ENCODE data around the gene C2orf68.
A peak's percentile ranks its signal among the peaks of the same experiment; 100 is the strongest.
"Not testable (repeated sequence)": the region's sequence is repeated elsewhere in the genome, so short reads cannot be mapped to it uniquely, and the experiment has no call there.

C2orf68 gene

DNA sequence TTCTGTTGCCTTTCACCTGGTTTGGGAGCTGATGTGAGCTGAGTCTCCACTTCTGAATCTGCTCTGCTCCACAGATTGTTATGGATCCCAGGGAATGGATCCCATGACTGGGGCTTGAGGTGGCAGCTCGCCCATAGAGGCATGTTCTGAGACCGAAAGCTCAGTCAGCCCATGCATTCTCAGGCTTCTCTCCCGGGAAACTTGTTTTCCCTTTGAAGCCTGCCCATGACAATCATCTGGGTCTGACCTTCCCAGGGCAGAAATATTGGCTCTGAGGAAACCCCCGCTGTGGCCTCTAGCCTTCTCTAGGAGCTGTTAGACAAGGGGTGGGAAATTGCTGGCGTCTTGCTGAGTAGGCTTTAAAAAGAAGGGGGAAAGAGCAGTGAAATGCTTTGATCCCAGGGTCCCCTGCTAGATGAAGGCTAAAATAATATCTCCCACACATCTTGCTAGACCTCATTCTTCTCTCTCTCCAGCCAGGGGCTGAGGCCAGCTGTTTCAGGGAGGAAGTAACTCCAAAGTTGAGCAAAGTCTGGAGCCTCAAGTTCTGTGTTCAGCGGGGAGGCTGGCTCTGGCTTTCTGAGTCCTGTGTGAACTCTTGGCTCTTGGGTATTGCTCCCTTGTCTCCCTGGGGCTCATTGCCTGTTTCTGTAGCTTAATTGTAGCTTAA, 32.5 kb downstream of the C2orf68 start:
- no peak for DNase-seq

DNA sequence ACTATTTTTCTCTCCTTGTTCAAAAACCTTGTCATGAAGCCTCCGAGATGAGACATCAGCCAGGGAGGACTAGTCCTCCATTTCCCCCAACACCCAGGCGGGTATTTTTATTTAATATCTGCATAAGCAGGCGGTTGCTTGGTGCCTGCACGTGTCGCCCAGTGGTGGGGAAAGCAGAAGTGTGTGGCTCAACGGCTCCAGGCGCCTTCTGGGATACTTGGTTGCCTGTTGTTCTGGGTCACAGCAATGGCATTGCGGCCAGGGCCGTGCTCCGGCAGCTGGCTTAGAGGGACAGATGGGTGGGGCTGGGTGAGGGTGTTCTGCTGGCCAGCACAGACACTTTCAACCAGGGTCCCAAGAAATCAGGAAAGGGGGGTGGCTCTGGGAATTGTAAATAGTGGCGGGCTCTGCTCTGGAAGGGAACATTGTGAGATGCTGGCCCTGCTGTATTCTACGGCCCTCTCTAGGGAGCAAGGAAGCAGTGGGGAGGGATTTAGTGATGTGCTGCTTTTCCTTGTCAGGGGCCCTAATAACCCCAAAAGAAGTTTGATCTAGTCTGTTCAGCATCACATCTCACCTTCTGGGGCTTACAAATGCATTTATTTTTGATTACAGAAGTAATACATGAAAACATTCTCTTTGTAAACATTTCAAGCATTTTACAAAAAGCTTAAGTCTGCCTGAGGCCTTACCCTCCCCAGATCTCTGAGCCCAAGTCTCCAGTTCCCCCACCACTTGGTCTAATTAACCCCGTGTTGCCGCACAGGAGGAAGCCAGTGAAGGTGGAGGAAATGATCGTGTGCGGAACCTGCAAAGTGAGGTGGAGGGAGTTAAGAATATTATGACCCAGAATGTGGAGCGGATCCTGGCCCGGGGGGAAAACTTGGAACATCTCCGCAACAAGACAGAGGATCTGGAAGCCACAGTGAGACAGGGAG, 33.4 kb downstream of the C2orf68 start:
- DNase-seq = no peak

DNA sequence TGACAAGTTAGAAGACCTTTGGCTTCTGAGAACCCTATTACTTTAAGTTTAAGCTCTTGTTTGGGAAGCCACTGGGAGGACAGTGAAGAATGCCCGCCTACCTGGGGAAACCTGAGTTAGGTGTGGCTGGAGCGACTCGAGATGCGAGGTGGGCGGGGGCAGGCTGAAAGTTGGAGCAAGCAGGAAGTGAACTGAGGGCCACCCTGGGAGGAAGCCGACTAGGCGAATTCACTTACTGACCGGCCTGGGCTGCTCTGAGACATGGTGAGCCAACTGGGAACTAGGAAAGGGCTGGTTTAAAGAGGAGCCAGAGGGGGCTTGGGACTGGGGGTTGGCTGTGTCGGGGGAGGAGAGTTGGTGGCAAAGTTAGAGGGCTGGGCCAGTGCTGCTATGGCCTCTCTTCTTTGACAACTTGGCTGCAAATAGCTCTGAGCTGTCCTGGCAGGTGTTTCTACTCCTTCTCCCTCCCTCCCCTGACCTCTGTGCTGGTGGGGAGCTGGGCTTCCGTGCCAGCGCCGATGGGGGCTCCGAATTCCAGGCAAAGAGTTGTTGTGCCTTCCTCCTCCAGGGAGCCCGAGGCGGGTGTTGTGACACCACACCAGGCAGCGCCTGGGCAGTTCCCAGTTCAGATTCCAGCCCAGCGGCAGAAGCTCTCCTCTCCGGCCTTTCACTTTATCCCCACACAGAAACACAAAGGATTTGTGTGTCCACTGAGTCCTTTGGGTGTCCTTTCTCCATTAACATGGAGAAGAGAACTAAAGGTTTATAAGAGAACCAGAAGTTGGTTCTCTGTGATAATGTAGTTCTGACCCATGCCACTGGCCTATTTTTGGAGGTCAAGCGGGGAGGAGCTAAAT, 34.3 kb downstream of the C2orf68 start, which contains the start of gene VAMP8:
VAMP8 (plus strand) TSS at position 201 of the 857 bp plus-strand sequence; CDS start at position 262, 61 bp downstream.
- DNase-seq = peak; percentile 65

DNA sequence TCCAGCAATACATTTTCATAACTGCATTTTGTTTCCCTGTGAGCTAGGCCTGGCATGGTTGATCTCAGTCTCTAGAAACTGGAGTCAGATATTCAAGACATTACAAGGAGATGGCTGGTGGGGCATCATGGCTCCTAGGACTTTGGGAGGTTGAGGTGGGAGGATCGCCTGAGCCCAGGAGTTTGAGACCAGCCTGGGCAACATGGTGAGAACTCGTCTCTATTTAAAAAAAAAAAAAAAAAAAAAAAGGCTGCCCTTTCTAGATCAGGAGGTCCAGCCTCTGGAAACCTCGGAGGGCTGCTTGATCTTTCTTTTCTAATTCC, 34.8 kb downstream of the C2orf68 start:
- no peak for DNase-seq

DNA sequence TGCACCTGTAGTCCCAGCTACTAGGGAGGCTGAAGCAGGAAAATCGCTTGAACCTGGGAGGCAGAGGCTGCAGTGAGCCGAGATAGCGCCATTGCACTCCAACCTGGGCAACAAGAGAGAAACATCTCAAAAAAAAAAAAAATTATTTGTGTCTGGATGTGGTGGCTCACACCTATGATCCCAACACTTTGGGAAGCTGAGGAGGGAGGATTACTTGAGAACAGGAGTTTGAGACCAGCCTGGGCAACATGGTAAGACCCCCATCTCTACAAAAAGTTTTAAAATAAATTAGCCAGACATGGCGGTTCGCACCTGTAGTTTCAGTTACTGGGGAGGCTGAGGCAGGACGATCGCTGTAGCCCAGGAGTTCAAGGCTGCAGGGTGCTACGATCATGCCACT, 36.1 kb downstream of the C2orf68 start:
- no peak for DNase-seq

DNA sequence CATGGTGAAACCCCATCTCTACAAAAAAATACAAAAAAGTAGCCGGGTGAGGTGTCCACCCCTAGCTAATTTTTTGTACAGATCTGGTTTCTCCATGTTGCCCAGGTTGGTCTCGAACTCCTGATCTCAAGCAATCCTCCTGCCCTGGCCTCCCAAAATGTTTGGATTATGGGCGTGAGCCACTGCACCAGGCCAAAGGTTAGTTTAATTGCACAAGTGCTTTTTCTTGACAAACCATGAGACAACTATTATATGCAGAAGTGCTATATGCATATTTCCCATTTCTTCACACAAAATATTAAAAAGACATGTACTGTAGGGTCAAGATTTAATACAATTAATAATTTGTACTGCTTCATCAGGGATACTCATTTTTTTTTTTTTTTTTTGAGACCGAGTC, 45.6 kb downstream of the C2orf68 start:
- DNase-seq = no peak

DNA sequence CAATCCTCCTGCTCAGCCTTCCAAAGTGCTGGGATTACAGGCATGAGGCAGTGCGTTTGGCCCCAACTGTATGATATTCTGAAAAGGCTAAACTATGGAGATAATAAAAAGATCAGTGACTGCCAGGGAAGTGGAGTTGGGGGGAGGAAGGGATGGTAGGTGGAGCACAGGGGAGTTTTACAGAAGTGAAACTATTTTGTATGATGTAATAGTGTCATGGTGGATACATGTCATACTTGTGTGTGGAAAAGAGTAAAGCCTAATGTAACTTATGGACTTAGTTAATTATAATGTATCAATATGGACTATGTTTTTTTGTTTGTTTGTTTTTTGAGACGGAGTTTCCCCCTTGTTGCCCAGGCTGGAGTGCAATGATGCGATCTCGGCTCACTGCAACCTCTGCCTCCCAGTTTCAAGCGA, 47.7 kb downstream of the C2orf68 start:
- DNase-seq = no peak

DNA sequence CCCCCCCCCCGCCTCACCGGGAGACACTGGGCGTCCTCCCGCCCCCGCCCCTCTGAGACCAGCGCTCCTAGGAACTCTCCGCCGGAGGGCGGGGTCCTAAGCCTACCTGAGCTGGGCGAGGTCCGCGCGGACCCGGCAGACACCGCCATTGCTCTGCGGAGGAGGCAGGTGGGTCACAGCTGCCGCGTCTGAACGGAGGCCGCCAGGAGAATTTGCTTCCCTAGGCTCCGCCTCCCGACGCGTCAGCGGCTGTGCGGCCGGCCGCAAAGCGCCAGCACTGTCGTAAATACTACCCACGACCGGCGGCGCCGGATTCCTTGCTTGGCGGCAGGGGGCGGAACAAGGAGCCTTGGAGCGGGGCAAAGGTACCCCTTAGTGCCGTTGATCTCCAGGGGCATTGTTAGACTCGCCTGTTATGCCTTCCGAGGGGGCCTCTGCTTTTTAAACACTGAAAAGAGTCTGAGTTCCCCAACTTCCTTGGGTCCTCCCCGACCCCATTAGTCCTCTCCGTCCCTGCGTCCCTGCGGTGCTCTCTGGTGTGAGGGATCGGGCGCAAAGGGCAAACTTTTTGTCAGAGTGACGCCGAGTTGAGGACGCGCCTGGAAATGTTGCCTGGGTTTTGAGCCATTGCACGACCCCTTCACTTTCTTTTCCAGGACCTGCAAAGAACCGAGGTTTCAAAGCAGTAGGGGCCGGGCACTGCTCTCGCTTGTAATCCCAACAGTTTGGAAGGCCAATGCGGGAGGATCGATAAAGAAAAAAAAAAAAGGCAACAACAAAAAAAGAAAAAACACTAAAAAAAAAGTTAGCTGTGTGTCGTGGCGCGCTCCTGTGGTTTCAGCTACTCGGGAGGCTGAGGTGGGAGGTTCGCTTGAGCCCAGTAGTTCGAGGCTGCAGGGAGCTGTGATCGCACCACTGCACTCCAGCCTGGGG, 50.3 kb downstream of the C2orf68 start, which contains the start of gene GGCX:
GGCX (minus strand) TSS at position 214 of the 933 bp plus-strand sequence; CDS start at position 149, 65 bp downstream.
- peak; percentile 97 for DNase-seq

DNA sequence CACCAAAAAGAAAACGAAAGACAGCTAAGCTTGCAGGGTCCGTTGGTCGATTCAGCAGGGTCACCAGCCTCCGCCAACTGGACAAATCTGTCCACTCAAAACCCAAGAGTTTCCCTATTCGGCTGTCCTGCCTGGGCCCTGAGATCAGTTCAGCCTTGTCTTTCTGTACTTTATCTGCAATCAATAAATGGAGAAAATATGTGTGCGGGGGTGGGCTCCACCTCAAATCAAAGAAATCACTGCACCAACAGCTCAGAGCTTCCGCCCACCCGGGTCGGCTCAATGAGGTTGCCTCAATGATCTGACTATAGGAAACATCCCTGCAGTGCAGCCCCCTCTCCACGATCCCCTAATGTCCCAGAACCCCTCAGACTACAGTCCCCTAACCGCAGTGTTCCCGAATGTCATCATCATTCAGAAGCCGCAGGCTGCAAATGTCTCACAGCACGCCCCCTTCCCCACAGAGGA, 51.0 kb downstream of the C2orf68 start:
- no peak for DNase-seq

DNA sequence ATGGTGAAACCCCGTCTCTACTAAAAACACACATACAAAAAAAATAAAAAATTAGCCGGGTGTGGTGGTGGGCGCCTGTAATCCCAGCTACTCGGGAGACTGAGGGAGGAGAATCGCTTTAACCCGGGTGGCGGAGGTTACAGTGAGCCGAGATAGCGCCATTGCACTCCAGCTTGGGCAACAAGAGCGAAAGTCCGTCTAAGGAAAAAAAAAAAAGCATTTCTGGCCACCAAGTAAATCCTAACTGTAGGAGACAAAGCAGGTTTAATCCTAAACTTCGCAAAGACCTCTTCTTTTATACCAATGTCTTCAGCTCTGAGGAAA, 51.5 kb downstream of the C2orf68 start:
- DNase-seq = not testable (repeated sequence)

DNA sequence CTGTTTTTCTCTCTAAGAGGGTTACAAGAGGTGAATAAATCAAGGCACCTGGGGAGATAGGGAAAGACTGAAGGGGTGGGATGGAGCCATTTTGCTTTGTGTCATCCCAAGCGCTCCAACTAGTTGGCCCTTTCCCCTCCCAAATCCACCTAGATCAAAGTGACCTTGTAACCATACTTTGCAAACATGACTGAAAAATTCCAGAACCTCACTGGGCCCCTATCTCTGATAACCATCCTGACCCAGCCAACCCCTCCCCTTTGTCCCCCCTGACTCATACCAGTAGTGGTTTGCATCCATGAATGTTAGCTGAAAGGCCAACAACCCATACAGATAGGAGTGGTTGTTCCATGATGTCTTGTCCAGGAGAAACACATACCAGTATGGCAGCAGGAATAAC, 53.7 kb downstream of the C2orf68 start:
- no peak for DNase-seq

DNA sequence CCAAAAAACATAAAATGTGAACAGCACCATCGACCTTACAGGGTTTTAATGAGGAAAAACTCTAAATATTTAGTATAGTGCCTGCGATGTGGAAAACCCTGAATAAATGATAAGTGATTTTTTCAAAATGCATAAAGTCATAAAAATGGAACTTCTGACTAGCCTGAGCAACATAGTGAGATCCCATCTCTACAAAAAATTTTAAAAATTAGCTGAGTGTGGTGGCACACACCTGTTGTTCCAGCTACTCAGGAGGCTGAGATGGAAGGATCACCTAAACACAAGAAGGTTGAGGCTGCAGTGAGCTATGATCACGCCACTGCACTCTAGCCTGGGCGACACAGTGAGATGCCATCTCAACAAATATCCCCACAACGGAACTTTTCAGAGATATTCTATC, 54.7 kb downstream of the C2orf68 start:
- DNase-seq = no peak
